Body of pancreas (tissue), 4 donors: ENCODE results near the gene TSPEAR. TPM values are rescaled to one million over a fixed set of nuclear protein-coding genes. Genes with fewer than 3 reads are reported as not detected.
A peak's percentile ranks its signal among the peaks of the same experiment; 100 is the strongest.

Source experiments
- ATAC-seq: fragments of 150-250 bp; one replicate; pipeline ENCODE4 v1.9.1; 2016
- DNase-seq, 4 donors: peaks; one replicate each; pipeline ENCODE4 v3.0.0-alpha.2; 2019
- H3K27ac ChIP-seq, 4 donors: fragments of 200-600 bp; sonication (generic); 1 replicate in 3 of 4; 2 replicates in 1 of 4; pipeline versions ENCODE4 v1.5.1 to v1.6.1; 2016 to 2019; ENCODE audit warnings: mild to moderate bottlenecking in 1 of 4, mixed read lengths in 1 of 4, moderate library complexity in 1 of 4
- H3K27me3 ChIP-seq, 2 donors: fragments of 200-600 bp; sonication (generic); one replicate each; pipeline ENCODE4 v1.6.0; 2016; ENCODE audit warnings: mild to moderate bottlenecking in 1 of 2
- H3K36me3 ChIP-seq, 2 donors: fragments of 200-600 bp; sonication (generic); replicated peaks in 1 of 2; 2 replicates each; pipeline ENCODE4 v1.5.1; 2016; ENCODE audit warnings: low read depth in 2 of 2; ENCODE audit not compliant: insufficient read depth in 1 of 2
- H3K4me1 ChIP-seq: fragments of 200-600 bp; sonication (generic); one replicate; pipeline ENCODE4 v1.6.0; 2016
- H3K4me3 ChIP-seq, 2 donors: fragments of 200-600 bp; sonication (generic); 1 replicate in 1 of 2; 2 replicates in 1 of 2; pipeline ENCODE4 v1.5.1; 2016 to 2019
- H3K9me3 ChIP-seq, 3 donors: fragments of 200-600 bp; sonication (generic); 1 replicate in 2 of 3; 2 replicates in 1 of 3; pipeline ENCODE4 v1.5.1; 2016
- CTCF ChIP-seq, 7 experiments: fragments of 450-650 bp in 4 of 7; fragments of 200-600 bp in 3 of 7; sonication (generic) in 3 of 7; IDR thresholded peaks; one replicate each; pipeline ENCODE4 v1.5.1; 2016 to 2019; ENCODE audit warnings: antibody characterized with exemption in 7 of 7
- POLR2A ChIP-seq, 3 donors: fragments of 450-650 bp; IDR thresholded peaks; one replicate each; pipeline ENCODE4 v1.6.1; 2016; ENCODE audit warnings: antibody characterized with exemption in 3 of 3, mild to moderate bottlenecking in 2 of 3
- WGBS, 2 donors: methylation state at CpG; one replicate each; pipeline ENCODE4 v1.1.5; 2017; 5-methylcytosine and 5-hydroxymethylcytosine counted together
- intact Hi-C: fragments of 100-400 bp; cut with DNase I; formaldehyde crosslinking; loops from one replicate; pipeline ENCODE4 v1.15.1; 2023
- total RNA-seq, 2 donors: library from RNA; depleted of rRNA; stranded (reverse); fragments of >200 nt; gene quantifications; one replicate each; pipeline ENCODE4 v1.1.0, GENCODE V29; 2016

Gene TSPEAR
- total RNA-seq, 2 donors from 2014 or later, result 0.52 TPM; not detected in 1

GRCh38 chr21:44540741-44541288 is 170.6 kb downstream of the TSPEAR start:
- Histone ChIP-seq H3K4me3 (no peak overlapping the region), H3K4me1 (no peaks in the 10 kb centered on the region), H3K27ac (no peak overlapping the region), H3K9me3 (no peaks in the 10 kb centered on the region), H3K27me3 (no peaks in the 10 kb centered on the region), H3K36me3 (no peaks in the 10 kb centered on the region)
- 66 to 73% methylated on average over 11 of the region's 11 CpGs for WGBS, 2 donors
- TF ChIP-seq POLR2A (IDR thresholded peaks at IDR 0.05) (no peak), CTCF (IDR thresholded peaks at IDR 0.05) (no peak)
- no peak for DNase-seq
- ATAC-seq, result no peak
- intact Hi-C loops, result no loop called here

- ATAC-seq (no peak), DNase-seq (peak in 1 of 4 donors; percentile 7)
- H3K4me3 ChIP-seq, result no peak within 1 kb of the TSS
- intact Hi-C loops, result no loop called here
- H3K27ac ChIP-seq, result no peak within 1 kb of the TSS
- no peaks in the 10 kb centered on the region for H3K36me3 ChIP-seq
- TF ChIP-seq CTCF (IDR thresholded peaks at IDR 0.05) (no peak), POLR2A (IDR thresholded peaks at IDR 0.05) (no peak)
- H3K27me3 ChIP-seq, result no peaks in the 10 kb centered on the region
- WGBS, 2 donors, result 52 to 67% methylated on average over 13 to 19 of the region's 21 CpGs
- H3K9me3 ChIP-seq, result no peaks in the 10 kb centered on the region
- no peaks in the 10 kb centered on the region for H3K4me1 ChIP-seq
These were observed 171.2 kb downstream of the TSPEAR start, which contains the start of gene KRTAP10-1 for GRCh38 chr21:44539991-44540666. Gene KRTAP10-1, minus strand, starts transcription at chr21:44540195. Its CDS starts 45 bp downstream, at chr21:44540150.

DNA sequence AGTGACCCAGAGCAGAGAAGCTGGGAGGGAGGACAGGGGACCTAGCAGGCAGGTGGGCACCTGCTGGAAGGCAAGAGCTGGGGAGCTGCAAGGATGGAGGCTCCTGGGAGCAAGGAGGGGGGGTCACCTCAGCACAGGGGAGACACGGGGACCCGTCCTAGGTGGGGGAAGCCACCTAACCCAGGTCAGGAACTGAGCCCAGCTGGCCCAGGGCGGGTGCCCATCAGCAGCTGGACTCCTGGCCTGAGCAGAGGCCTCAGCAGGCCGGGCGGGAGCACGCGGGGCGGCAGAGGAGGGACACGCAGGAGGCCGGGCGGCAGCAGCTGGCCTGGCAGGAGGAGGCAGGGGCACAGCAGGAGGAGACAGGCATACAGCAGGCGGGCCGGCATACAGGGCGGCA is 172.3 kb downstream of the TSPEAR start:
- no peak for ATAC-seq
- H3K4me1 ChIP-seq, result no peaks in the 10 kb centered on the region

GRCh38 chr21:44537930-44538911 is 173.2 kb downstream of the TSPEAR start:
- no peak for TF ChIP-seq CTCF (IDR thresholded peaks at IDR 0.05)
- TF ChIP-seq POLR2A (IDR thresholded peaks at IDR 0.05), result no peak
- 83 to 84% methylated on average over 27 to 33 of the region's 33 CpGs for WGBS, 2 donors
- intact Hi-C loops, result no loop called here
- no peaks in the 10 kb centered on the region for H3K27me3 ChIP-seq
- no peaks in the 10 kb centered on the region for H3K9me3 ChIP-seq
- no peak overlapping the region for H3K4me3 ChIP-seq
- ATAC-seq, result no peak
- H3K36me3 ChIP-seq, result no peaks in the 10 kb centered on the region
- H3K4me1 ChIP-seq, result no peaks in the 10 kb centered on the region
- DNase-seq, result peak in 1 of 4 donors; percentile 6
- H3K27ac ChIP-seq, result no peak overlapping the region

More for the DNA sequence above, 172.3 kb downstream of the TSPEAR start:
- H3K36me3 ChIP-seq, result no peaks in the 10 kb centered on the region
- no peak for TF ChIP-seq CTCF (IDR thresholded peaks at IDR 0.05)
- TF ChIP-seq POLR2A (IDR thresholded peaks at IDR 0.05), result no peak
- H3K27me3 ChIP-seq, result no peaks in the 10 kb centered on the region
- no peak overlapping the region for H3K27ac ChIP-seq
- no peak overlapping the region for H3K4me3 ChIP-seq
- no peaks in the 10 kb centered on the region for H3K9me3 ChIP-seq
- DNase-seq, result peak in 1 of 4 donors; percentile 8
- 60 to 61% methylated on average over 11 to 14 of the region's 14 CpGs for WGBS, 2 donors
- intact Hi-C loops, result no loop called here
